Omental fat pad (tissue), 4 donors: ENCODE measurements around the gene PLA2G4B. TPM values are rescaled to one million over a fixed set of nuclear protein-coding genes. Genes with fewer than 3 reads are reported as not detected.

Source experiments
- ATAC-seq: fragments of 150-250 bp; one replicate; pipeline ENCODE4 v1.9.1; 2016; ENCODE audit warnings: mild to moderate bottlenecking, moderate library complexity; ENCODE audit not compliant: low FRiP score
- DNase-seq: peaks from one replicate; pipeline ENCODE4 v3.0.0-alpha.2; 2019; ENCODE audit warnings: low spot score
- CTCF ChIP-seq, 3 donors: fragments of 450-650 bp; IDR thresholded peaks; one replicate each; pipeline ENCODE4 v1.5.1; 2016 to 2017; ENCODE audit warnings: antibody characterized with exemption in 3 of 3, mild to moderate bottlenecking in 3 of 3, moderate library complexity in 2 of 3
- total RNA-seq, 4 donors: library from RNA; depleted of rRNA; stranded (reverse); fragments of >200 nt; gene quantifications; one replicate each; pipeline ENCODE4 v1.1.0, GENCODE V29; 2016

PLA2G4B gene
- total RNA-seq, result 10 to 100 TPM in 1 of 4 donors, 1 to 10 TPM in 3; 1.1 to 13.6 (median 2.3) TPM

GRCh38 chr15:41838400-41838897, at the start of gene PLA2G4B:
TSS of gene PLA2G4B (plus strand) at chr15:41838847. CDS start at chr15:41838914, 67 bp downstream.
- DNase-seq (no peak), ATAC-seq (no peak)
- no peak for TF ChIP-seq CTCF (IDR thresholded peaks at IDR 0.05)

GRCh38 chr15:41789236-41789635, 49.4 kb upstream of the PLA2G4B start:
- TF ChIP-seq CTCF (IDR thresholded peaks at IDR 0.05), result no peak
- DNase-seq (no peak), ATAC-seq (peak; percentile 60)

GRCh38 chr15:41789662-41790061, 49.0 kb upstream of the PLA2G4B start:
- TF ChIP-seq CTCF (IDR thresholded peaks at IDR 0.05), result no peak
- DNase-seq, result no peak
- ATAC-seq, result no peak

GRCh38 chr15:41790169-41790568, 48.5 kb upstream of the PLA2G4B start:
- no peak for TF ChIP-seq CTCF (IDR thresholded peaks at IDR 0.05)
- no peak for DNase-seq
- ATAC-seq, result no peak

GRCh38 chr15:41790756-41791546, 47.7 kb upstream of the PLA2G4B start:
- TF ChIP-seq CTCF (IDR thresholded peaks at IDR 0.05), result no peak
- no peak for DNase-seq
- ATAC-seq, result peak; percentile 58

GRCh38 chr15:41791547-41791937, 47.1 kb upstream of the PLA2G4B start:
- ATAC-seq, result peak; percentile 29

More at GRCh38 chr15:41791547-41791937, 47.1 kb upstream of the PLA2G4B start:
- no peak for DNase-seq
- no peak for TF ChIP-seq CTCF (IDR thresholded peaks at IDR 0.05)
